WERI-Rb-1 (cell line): ENCODE data around the gene IPMK.

Experiments
- DNase-seq: peaks from one replicate; pipeline ENCODE4 v3.0.0-alpha.2; 2020
- H3K27ac ChIP-seq: fragments of 250-450 bp; sonication (Bioruptor Pico); 2 replicates; pipeline ENCODE4 v1.5.1; 2020; ENCODE audit warnings: mild to moderate bottlenecking, moderate library complexity
- H3K27me3 ChIP-seq: fragments of 250-450 bp; sonication (Bioruptor Pico); 2 replicates; pipeline ENCODE4 v1.5.1; 2021; ENCODE audit warnings: mild to moderate bottlenecking, low read depth, moderate library complexity; ENCODE audit not compliant: insufficient read depth, severe bottlenecking
- H3K36me3 ChIP-seq: fragments of 250-450 bp; sonication (Bioruptor Pico); 2 replicates; pipeline ENCODE4 v1.5.1; 2020; ENCODE audit warnings: mild to moderate bottlenecking, moderate library complexity
- H3K4me3 ChIP-seq: 2 replicates; pipeline ENCODE4 v1.5.1; 2011; ENCODE audit warnings: low read depth, mild to moderate bottlenecking, control low read depth, low read length
- H3K9me3 ChIP-seq: fragments of 250-450 bp; sonication (Bioruptor Pico); 2 replicates; pipeline ENCODE4 v1.5.1; 2021; ENCODE audit warnings: mild to moderate bottlenecking, moderate library complexity; ENCODE audit not compliant: severe bottlenecking
- TF ChIP-seq, protein P1 (sequence below): IDR thresholded peaks from 2 replicates; pipeline ENCODE4 v1.5.1; 2011; ENCODE audit warnings: low read depth, mild to moderate bottlenecking, control low read depth, inconsistent platforms, low read length

The IPMK gene

GRCh38 chr10:58275261-58275660, 7.6 kb upstream of the IPMK start:
- no peak overlapping the region for H3K27ac ChIP-seq

GRCh38 chr10:58269782-58270290, 2.1 kb upstream of the IPMK start:
- peak overlapping the region; percentile 87 for H3K27ac ChIP-seq

More at GRCh38 chr10:58275261-58275660, 7.6 kb upstream of the IPMK start:
- no peak overlapping the region for H3K4me3 ChIP-seq
- no peaks in the 10 kb centered on the region for H3K9me3 ChIP-seq
- peaks cover 13% of the 10 kb centered on the region for H3K36me3 ChIP-seq
- TF ChIP-seq, protein P1, sequence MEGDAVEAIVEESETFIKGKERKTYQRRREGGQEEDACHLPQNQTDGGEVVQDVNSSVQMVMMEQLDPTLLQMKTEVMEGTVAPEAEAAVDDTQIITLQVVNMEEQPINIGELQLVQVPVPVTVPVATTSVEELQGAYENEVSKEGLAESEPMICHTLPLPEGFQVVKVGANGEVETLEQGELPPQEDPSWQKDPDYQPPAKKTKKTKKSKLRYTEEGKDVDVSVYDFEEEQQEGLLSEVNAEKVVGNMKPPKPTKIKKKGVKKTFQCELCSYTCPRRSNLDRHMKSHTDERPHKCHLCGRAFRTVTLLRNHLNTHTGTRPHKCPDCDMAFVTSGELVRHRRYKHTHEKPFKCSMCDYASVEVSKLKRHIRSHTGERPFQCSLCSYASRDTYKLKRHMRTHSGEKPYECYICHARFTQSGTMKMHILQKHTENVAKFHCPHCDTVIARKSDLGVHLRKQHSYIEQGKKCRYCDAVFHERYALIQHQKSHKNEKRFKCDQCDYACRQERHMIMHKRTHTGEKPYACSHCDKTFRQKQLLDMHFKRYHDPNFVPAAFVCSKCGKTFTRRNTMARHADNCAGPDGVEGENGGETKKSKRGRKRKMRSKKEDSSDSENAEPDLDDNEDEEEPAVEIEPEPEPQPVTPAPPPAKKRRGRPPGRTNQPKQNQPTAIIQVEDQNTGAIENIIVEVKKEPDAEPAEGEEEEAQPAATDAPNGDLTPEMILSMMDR: no peak
- DNase-seq: no peak
- no peaks in the 10 kb centered on the region for H3K27me3 ChIP-seq

DNA sequence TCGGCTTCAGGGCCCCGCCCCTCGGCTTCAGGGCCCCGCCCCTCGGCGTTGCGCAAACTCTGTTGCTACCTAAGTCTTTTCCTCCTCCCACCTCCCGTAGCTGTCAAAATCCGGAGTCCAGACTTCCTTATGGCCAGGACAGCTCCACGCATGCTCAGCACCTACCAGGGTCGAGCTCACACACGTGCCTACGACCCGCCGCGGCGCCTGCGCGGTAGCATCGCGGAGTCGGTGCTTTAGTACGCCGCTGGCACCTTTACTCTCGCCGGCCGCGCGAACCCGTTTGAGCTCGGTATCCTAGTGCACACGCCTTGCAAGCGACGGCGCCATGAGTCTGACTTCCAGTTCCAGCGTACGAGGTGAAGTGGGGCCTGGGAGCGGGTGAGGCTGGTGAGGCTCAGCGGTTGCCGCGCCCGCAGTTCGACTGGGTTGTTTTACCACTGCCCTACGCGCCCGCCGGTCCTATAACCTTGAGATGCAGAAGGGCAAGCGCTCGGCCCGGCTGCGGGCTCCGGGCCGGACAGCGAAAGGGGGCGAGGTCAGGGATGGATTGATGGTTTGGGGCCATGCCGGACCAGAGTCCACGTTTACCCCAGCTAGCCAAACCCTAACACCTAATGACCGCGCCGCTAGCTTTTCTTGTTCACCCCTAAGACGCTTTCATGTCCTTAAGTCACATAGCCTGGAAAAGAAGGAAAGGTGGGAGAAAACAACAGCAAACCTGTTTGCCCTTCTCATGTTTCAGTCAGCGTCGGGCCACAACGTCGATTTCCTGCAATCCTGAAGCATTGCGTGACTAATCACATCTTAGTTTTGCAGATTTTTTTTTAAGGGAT, 1.5 kb upstream of the IPMK start, which contains the start of gene CISD1:
Gene CISD1 (plus strand): TSS at position 217 of the 836 bp plus-strand sequence. CDS start 112 bp downstream, at position 329.
- H3K27ac ChIP-seq: peak within 1 kb of the TSS; percentile 87
- H3K4me3 ChIP-seq: peak within 1 kb of the TSS; percentile 91
- no peaks in the 10 kb centered on the region for H3K27me3 ChIP-seq
- H3K9me3 ChIP-seq: no peaks in the 10 kb centered on the region
- peak; percentile 99 for DNase-seq
- no peaks in the 10 kb centered on the region for H3K36me3 ChIP-seq
- TF ChIP-seq, protein P1: no peak

More at GRCh38 chr10:58269782-58270290, 2.1 kb upstream of the IPMK start:
- no peak for DNase-seq
- Histone ChIP-seq H3K27me3 (no peaks in the 10 kb centered on the region), H3K4me3 (peak overlapping the region; percentile 76), H3K36me3 (no peaks in the 10 kb centered on the region), H3K9me3 (no peaks in the 10 kb centered on the region)
- TF ChIP-seq, protein P1: no peak

GRCh38 chr10:58268454-58268945, 806 bp upstream of the IPMK start:
- TF ChIP-seq, protein P1: no peak
- Histone ChIP-seq H3K36me3 (no peaks in the 10 kb centered on the region), H3K9me3 (no peaks in the 10 kb centered on the region), H3K4me3 (peak overlapping the region; percentile 91), H3K27ac (peak overlapping the region; percentile 87), H3K27me3 (no peaks in the 10 kb centered on the region)
- DNase-seq: no peak

DNA sequence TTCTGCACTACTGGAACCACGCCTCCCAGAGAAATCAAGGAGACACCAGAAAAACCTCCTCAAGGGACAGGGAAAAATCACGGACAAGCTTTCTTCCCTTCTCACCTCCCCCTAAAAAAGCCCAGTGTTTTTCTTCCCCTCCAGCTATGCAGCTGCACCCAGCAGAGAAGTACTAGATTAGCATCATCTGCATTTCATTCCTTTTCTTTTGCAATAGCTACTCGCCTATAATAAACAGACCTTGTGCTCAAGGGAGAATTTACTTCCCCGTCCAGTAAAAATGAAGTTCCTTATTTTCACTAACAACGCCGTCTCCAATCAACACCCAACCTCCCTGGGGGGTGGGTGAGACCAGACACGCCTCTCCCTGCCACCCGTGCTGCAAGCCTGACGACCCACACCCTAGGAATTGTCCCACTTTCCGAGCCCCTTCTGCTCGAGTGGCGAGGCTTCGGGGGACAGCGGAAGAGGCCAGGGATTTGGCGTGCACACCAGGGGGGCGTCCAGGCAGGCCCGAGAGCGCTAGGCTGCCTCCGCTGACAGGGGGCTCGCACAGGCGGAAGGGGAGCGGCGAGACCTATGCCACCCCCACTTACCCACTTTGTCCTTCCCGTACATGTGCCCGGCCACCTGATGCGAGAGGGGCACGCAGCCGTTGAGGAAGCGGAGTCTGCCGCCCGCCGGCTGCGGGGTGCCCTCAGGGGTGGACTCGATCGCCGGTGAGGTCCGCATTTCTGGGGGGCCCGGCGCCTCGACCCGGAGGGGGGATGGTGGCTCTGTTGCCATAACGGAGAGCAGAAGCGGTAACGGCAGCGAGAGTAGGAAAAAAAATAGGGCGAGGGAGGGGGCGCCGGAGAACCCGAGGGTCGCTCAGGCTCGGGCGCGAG, 625 bp downstream of the IPMK start:
- Histone ChIP-seq H3K9me3 (no peaks in the 10 kb centered on the region), H3K36me3 (no peaks in the 10 kb centered on the region), H3K27me3 (no peaks in the 10 kb centered on the region), H3K4me3 (peak overlapping the region; percentile 91), H3K27ac (peak overlapping the region; percentile 87)
- peak; percentile 50 for DNase-seq
- TF ChIP-seq, protein P1: no peak
